Measurements from ENCODE around the gene YJEFN3. TPM values are rescaled to one million over a fixed set of nuclear protein-coding genes. Genes with fewer than 3 reads are reported as not detected.

YJEFN3 gene
- total RNA-seq, 4 donors from 2014 or later, result 0.08 to 0.57 (median 0.15) TPM

DNA sequence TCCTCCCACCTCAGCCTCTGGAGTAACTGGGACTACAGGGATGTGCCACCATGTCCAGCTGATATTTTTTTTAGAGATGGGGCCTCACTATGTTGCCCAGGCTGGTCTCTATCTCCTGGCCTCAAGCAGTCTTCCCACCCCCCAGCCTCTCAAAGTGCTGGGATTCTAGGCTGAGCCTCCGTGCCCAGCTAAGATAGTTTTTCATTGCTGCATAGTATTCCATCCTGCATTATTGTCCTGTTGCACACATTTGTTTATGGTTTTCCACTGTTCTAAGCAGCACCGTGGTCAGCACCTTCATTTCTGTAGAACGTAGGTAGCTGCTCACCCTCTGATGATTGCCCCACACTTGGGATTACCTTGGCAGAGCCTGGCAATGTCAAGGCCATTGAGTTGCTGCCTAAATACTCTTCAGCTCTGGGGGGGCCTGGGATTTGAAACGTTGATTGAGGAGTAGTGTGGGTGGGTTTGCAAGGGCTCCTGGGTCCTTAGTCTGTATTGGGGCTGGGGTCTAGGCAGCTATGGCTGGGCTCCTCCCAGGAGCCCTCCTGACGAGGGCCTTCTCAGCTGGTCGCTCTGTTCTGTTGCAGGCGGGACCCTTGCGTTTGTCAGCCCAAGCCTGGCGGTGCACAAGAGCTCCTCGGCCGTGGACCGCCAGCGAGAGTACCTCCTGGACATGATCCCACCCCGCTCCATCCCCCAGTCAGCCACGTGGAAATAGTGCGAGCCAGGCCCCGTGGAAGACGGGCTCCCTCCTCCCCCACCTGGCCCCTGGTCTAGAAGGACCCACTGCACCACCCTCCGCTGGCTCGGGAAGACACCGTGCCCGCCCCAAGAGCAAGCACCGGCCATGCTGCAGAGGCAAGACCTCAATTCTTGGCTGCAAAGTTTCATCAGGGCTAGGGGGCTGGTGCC, 23.7 kb upstream of the YJEFN3 start:
- no peak for DNase-seq
- Histone ChIP-seq H3K36me3 (peaks cover 22 to 83% (median 38%) of the 10 kb centered on the region in 3 donors), H3K4me3 (no peak overlapping the region), H3K27ac (no peak overlapping the region), H3K4me1 (peaks cover 0 to 8% (median 0%) of the 10 kb centered on the region in 3 donors), H3K27me3 (no peaks in the 10 kb centered on the region), H3K9me3 (no peaks in the 10 kb centered on the region)
- WGBS, 2 donors, result 80 to 100% methylated on average over 2 to 7 of the region's 23 CpGs
- intact Hi-C loops (cut with DNase I), result no loop called here
- TF ChIP-seq, protein P1, sequence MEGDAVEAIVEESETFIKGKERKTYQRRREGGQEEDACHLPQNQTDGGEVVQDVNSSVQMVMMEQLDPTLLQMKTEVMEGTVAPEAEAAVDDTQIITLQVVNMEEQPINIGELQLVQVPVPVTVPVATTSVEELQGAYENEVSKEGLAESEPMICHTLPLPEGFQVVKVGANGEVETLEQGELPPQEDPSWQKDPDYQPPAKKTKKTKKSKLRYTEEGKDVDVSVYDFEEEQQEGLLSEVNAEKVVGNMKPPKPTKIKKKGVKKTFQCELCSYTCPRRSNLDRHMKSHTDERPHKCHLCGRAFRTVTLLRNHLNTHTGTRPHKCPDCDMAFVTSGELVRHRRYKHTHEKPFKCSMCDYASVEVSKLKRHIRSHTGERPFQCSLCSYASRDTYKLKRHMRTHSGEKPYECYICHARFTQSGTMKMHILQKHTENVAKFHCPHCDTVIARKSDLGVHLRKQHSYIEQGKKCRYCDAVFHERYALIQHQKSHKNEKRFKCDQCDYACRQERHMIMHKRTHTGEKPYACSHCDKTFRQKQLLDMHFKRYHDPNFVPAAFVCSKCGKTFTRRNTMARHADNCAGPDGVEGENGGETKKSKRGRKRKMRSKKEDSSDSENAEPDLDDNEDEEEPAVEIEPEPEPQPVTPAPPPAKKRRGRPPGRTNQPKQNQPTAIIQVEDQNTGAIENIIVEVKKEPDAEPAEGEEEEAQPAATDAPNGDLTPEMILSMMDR (IDR thresholded peaks at IDR 0.05), result no peak
- TF ChIP-seq POLR2A (IDR thresholded peaks at IDR 0.05), result no peak

DNA sequence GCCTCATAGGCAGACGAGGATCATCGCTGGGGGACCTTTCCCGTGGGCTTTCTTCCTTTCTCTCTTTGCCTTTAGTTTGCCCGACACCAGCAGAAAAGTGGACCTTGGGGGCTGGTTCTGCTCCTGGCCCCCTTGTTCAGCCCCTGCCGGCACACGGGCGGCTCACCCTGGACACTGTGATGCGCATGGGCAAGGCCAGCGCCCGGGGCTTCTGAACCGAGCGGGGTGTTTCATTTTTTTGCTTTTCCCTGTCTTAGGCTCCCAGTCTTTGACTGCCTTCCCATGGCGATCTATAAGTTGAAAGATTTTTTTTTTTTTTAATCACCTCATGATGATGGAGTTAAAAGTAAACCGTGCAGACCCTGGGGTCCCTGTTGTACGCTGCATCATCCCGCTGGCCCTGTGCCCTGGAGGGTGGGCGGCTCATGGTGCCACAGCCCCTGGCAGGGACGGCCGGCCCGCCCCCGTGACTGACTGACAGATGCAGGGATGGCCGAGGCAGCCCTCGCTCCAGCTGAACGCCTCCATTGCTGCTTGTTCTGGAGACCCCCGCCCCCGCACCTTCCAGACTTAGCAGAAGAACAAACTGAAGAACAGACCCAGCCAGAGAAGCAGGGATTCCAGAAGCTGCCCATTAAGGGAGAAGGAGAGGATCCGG, 22.9 kb upstream of the YJEFN3 start:
- Histone ChIP-seq H3K36me3 (peaks cover 22 to 75% (median 30%) of the 10 kb centered on the region in 3 donors), H3K4me1 (peaks cover 0 to 11% (median 0%) of the 10 kb centered on the region in 3 donors), H3K4me3 (no peak overlapping the region), H3K27me3 (no peaks in the 10 kb centered on the region), H3K27ac (no peak overlapping the region), H3K9me3 (no peaks in the 10 kb centered on the region)
- DNase-seq, result no peak
- TF ChIP-seq, protein P1 (IDR thresholded peaks at IDR 0.05), result no peak
- TF ChIP-seq POLR2A (IDR thresholded peaks at IDR 0.05), result no peak
- WGBS, 2 donors, result 75 to 94% methylated on average over 13 to 16 of the region's 27 CpGs
- intact Hi-C loops (cut with DNase I), result no loop called here

DNA sequence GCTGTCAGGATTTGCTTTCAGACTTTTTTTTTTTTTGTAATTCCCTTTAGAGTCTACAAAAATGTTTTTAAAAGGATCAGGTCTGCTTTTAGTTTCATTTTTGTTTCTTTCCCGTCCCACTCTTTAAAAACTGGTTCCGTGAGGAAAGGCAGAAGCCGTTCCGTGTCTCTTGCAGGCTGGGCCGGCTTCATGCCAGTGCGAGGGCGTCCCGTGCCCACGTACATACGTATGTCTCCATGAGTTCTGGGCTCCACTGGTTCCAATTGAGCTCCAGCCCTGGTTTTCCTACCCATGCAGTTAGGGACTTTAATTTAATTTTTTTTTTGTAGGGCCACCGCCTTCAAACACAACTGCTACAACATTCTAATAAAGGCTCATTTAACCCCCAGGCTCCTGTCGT, 22.1 kb upstream of the YJEFN3 start:
- intact Hi-C loops (cut with DNase I), result no loop called here
- no peak for TF ChIP-seq POLR2A (IDR thresholded peaks at IDR 0.05)
- TF ChIP-seq, protein P1 (IDR thresholded peaks at IDR 0.05), result no peak
- Histone ChIP-seq H3K4me1 (peaks cover 0 to 13% (median 0%) of the 10 kb centered on the region in 3 donors), H3K27me3 (no peaks in the 10 kb centered on the region), H3K27ac (no peak overlapping the region), H3K9me3 (no peaks in the 10 kb centered on the region), H3K4me3 (peak overlapping the region in 1 of 4 donors; percentile 4), H3K36me3 (peaks cover 22 to 67% (median 22%) of the 10 kb centered on the region in 3 donors)
- no peak for DNase-seq
- WGBS, 2 donors, result 41 to 75% methylated on average over 12 of the region's 12 CpGs

DNA sequence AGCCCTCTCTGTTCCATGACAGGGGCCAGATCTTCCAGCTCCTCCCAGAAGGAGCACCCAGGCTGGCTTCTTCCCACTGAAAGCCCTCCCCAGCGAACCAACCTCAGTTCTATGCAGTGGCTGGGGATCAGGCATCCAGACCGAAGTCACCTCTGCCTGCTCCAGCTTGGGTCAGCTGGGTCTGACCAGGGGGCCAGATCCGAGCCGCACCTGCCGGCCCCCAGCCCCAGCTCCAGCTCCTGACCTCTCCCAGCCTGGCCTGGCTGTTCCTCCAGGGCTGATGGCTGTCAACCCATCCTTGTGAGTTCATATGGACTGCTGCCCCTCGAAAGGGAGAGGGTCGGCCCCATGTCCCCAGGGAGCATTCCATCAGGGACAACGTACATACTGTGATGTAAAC, 21.4 kb upstream of the YJEFN3 start:
- Histone ChIP-seq H3K4me3 (no peak overlapping the region), H3K36me3 (peaks cover 15 to 60% (median 15%) of the 10 kb centered on the region in 3 donors), H3K4me1 (peaks cover 0 to 18% (median 0%) of the 10 kb centered on the region in 3 donors), H3K9me3 (no peaks in the 10 kb centered on the region), H3K27ac (no peak overlapping the region), H3K27me3 (no peaks in the 10 kb centered on the region)
- DNase-seq, result no peak
- no peak for TF ChIP-seq POLR2A (IDR thresholded peaks at IDR 0.05)
- TF ChIP-seq, protein P1 (IDR thresholded peaks at IDR 0.05), result no peak
- 85 to 89% methylated on average over 7 to 8 of the region's 8 CpGs for WGBS, 2 donors
- intact Hi-C loops (cut with DNase I), result no loop called here

DNA sequence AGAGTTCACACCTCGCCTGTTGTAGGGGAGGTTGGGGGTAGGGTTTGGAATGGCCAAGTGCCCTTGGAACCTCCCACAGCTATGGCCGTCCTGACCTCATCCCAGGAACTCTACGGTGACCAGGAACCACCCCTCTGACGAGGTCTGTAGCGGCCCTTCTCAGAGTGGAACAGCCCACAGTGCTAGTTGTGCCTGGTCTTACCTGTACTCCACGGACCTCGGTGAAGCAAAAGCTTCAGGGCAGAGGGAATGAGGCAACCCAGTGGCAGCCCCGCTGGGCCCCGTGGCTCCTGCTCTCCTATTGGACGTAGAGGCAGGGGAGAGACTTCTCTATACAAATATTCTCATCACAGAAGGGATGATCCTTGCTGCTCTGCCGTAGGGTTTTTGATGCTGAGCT, 20.5 kb upstream of the YJEFN3 start:
- TF ChIP-seq, protein P1 (IDR thresholded peaks at IDR 0.05), result no peak
- TF ChIP-seq POLR2A (IDR thresholded peaks at IDR 0.05), result no peak
- Histone ChIP-seq H3K27me3 (no peaks in the 10 kb centered on the region), H3K9me3 (no peaks in the 10 kb centered on the region), H3K4me3 (no peak overlapping the region), H3K27ac (no peak overlapping the region), H3K4me1 (peaks cover 0 to 20% (median 0%) of the 10 kb centered on the region in 3 donors), H3K36me3 (peaks cover 6 to 51% (median 8%) of the 10 kb centered on the region in 3 donors)
- intact Hi-C loops (cut with DNase I), result no loop called here
- WGBS, 2 donors, result 79% methylated on average over 5 of the region's 11 CpGs; no CpG with 5 or more reads in 1 of the 2 donors
- DNase-seq, result no peak

Measured in esophagus squamous epithelium (tissue), 5 donors.